ENCODE data around the gene NCAM1.

NCAM1 gene

GRCh38 chr11:113090716-113091480 is 129.7 kb downstream of the NCAM1 start:
- no peak overlapping the region for H3K27ac ChIP-seq (ENCODE audit: low read depth, low read length)
- no peak overlapping the region for H3K4me3 ChIP-seq (ENCODE audit: low read length)
- no peak overlapping the region for H3K9ac ChIP-seq (ENCODE audit: low read depth, low read length)
- peaks cover 17% of the 10 kb centered on the region; the same call in 1 of the 2 replicates for H3K27me3 ChIP-seq (ENCODE audit: insufficient read depth, low read length)
- H3K4me1 ChIP-seq (ENCODE audit: insufficient read depth, low read length), result peaks cover 14% of the 10 kb centered on the region; the same call in 1 of the 2 replicates
- no peaks in the 10 kb centered on the region for H3K36me3 ChIP-seq (ENCODE audit: insufficient read depth, low read length)
- H3K9me3 ChIP-seq (ENCODE audit: insufficient read depth, low read depth, low read length), result no peaks in the 10 kb centered on the region
- 90% methylated on average over 3 of the region's 4 CpGs for WGBS

- Histone ChIP-seq H3K4me1 (ENCODE audit: insufficient read depth, low read length) (peaks cover 14% of the 10 kb centered on the region; the same call in 1 of the 2 replicates), H3K9ac (ENCODE audit: low read depth, low read length) (no peak overlapping the region), H3K9me3 (ENCODE audit: insufficient read depth, low read depth, low read length) (no peaks in the 10 kb centered on the region), H3K4me3 (ENCODE audit: low read length) (no peak overlapping the region), H3K36me3 (ENCODE audit: insufficient read depth, low read length) (no peaks in the 10 kb centered on the region), H3K27ac (ENCODE audit: low read depth, low read length) (no peak overlapping the region), H3K27me3 (ENCODE audit: insufficient read depth, low read length) (peaks cover 11% of the 10 kb centered on the region; the same call in 1 of the 2 replicates)
- WGBS, result 93% methylated on average over 1 of the region's 1 CpG
Measured at GRCh38 chr11:113091481-113091780, 130.2 kb downstream of the NCAM1 start.

GRCh38 chr11:113096648-113097047 is 135.4 kb downstream of the NCAM1 start:
- 67% methylated on average over 1 of the region's 1 CpG for WGBS
- H3K4me1 ChIP-seq (ENCODE audit: insufficient read depth, low read length), result no peaks in the 10 kb centered on the region

GRCh38 chr11:113103932-113104690 is 142.9 kb downstream of the NCAM1 start:
- Histone ChIP-seq H3K9ac (ENCODE audit: low read depth, low read length) (no peak overlapping the region), H3K27ac (ENCODE audit: low read depth, low read length) (no peak overlapping the region), H3K4me3 (ENCODE audit: low read length) (no peak overlapping the region), H3K27me3 (ENCODE audit: insufficient read depth, low read length) (no peaks in the 10 kb centered on the region), H3K36me3 (ENCODE audit: insufficient read depth, low read length) (no peaks in the 10 kb centered on the region), H3K4me1 (ENCODE audit: insufficient read depth, low read length) (peaks cover 5% of the 10 kb centered on the region; the same call in 1 of the 2 replicates), H3K9me3 (ENCODE audit: insufficient read depth, low read depth, low read length) (no peaks in the 10 kb centered on the region)
- WGBS, result 89% methylated on average over 7 of the region's 9 CpGs

More at GRCh38 chr11:113096648-113097047, 135.4 kb downstream of the NCAM1 start:
- H3K27ac ChIP-seq (ENCODE audit: low read depth, low read length), result no peak overlapping the region
- H3K27me3 ChIP-seq (ENCODE audit: insufficient read depth, low read length), result 0 out of 2 replicates have a peak, but pooled peaks cover 1% of the 10 kb centered on the region
- H3K36me3 ChIP-seq (ENCODE audit: insufficient read depth, low read length), result no peaks in the 10 kb centered on the region
- H3K4me3 ChIP-seq (ENCODE audit: low read length), result no peak overlapping the region
- no peak overlapping the region for H3K9ac ChIP-seq (ENCODE audit: low read depth, low read length)
- no peaks in the 10 kb centered on the region for H3K9me3 ChIP-seq (ENCODE audit: insufficient read depth, low read depth, low read length)

GRCh38 chr11:113104691-113105251 is 143.6 kb downstream of the NCAM1 start:
- H3K9me3 ChIP-seq (ENCODE audit: insufficient read depth, low read depth, low read length), result no peaks in the 10 kb centered on the region
- H3K4me1 ChIP-seq (ENCODE audit: insufficient read depth, low read length), result peaks cover 5% of the 10 kb centered on the region; the same call in 1 of the 2 replicates
- no peak overlapping the region for H3K4me3 ChIP-seq (ENCODE audit: low read length)
- H3K36me3 ChIP-seq (ENCODE audit: insufficient read depth, low read length), result no peaks in the 10 kb centered on the region
- no peak overlapping the region for H3K27ac ChIP-seq (ENCODE audit: low read depth, low read length)
- 95% methylated on average over 3 of the region's 4 CpGs for WGBS
- no peaks in the 10 kb centered on the region for H3K27me3 ChIP-seq (ENCODE audit: insufficient read depth, low read length)
- no peak overlapping the region for H3K9ac ChIP-seq (ENCODE audit: low read depth, low read length)

GRCh38 chr11:113105592-113105991 is 144.4 kb downstream of the NCAM1 start:
- H3K27me3 ChIP-seq (ENCODE audit: insufficient read depth, low read length), result no peaks in the 10 kb centered on the region
- peaks cover 5% of the 10 kb centered on the region; the same call in 1 of the 2 replicates for H3K4me1 ChIP-seq (ENCODE audit: insufficient read depth, low read length)
- WGBS, result 88% methylated on average over 1 of the region's 2 CpGs
- no peaks in the 10 kb centered on the region for H3K9me3 ChIP-seq (ENCODE audit: insufficient read depth, low read depth, low read length)
- no peak overlapping the region for H3K9ac ChIP-seq (ENCODE audit: low read depth, low read length)
- no peak overlapping the region for H3K4me3 ChIP-seq (ENCODE audit: low read length)
- H3K27ac ChIP-seq (ENCODE audit: low read depth, low read length), result no peak overlapping the region
- H3K36me3 ChIP-seq (ENCODE audit: insufficient read depth, low read length), result no peaks in the 10 kb centered on the region

- WGBS, result 85% methylated on average over 2 of the region's 2 CpGs
- Histone ChIP-seq H3K27me3 (ENCODE audit: insufficient read depth, low read length) (no peaks in the 10 kb centered on the region), H3K9me3 (ENCODE audit: insufficient read depth, low read depth, low read length) (no peaks in the 10 kb centered on the region), H3K27ac (ENCODE audit: low read depth, low read length) (no peak overlapping the region), H3K4me1 (ENCODE audit: insufficient read depth, low read length) (peaks cover 5% of the 10 kb centered on the region; the same call in 1 of the 2 replicates), H3K36me3 (ENCODE audit: insufficient read depth, low read length) (no peaks in the 10 kb centered on the region), H3K4me3 (ENCODE audit: low read length) (no peak overlapping the region), H3K9ac (ENCODE audit: low read depth, low read length) (no peak overlapping the region)
Measured at GRCh38 chr11:113106507-113106906, 145.3 kb downstream of the NCAM1 start.

- Histone ChIP-seq H3K4me3 (ENCODE audit: low read length) (no peak overlapping the region), H3K36me3 (ENCODE audit: insufficient read depth, low read length) (no peaks in the 10 kb centered on the region), H3K9ac (ENCODE audit: low read depth, low read length) (no peak overlapping the region), H3K9me3 (ENCODE audit: insufficient read depth, low read depth, low read length) (no peaks in the 10 kb centered on the region), H3K27me3 (ENCODE audit: insufficient read depth, low read length) (no peaks in the 10 kb centered on the region), H3K27ac (ENCODE audit: low read depth, low read length) (no peak overlapping the region), H3K4me1 (ENCODE audit: insufficient read depth, low read length) (no peaks in the 10 kb centered on the region)
- WGBS, result 100% methylated on average over 1 of the region's 1 CpG
Measured at GRCh38 chr11:113110046-113110445, 148.8 kb downstream of the NCAM1 start.

- H3K9me3 ChIP-seq (ENCODE audit: insufficient read depth, low read depth, low read length), result no peaks in the 10 kb centered on the region
- H3K27me3 ChIP-seq (ENCODE audit: insufficient read depth, low read length), result no peaks in the 10 kb centered on the region
- no peaks in the 10 kb centered on the region for H3K4me1 ChIP-seq (ENCODE audit: insufficient read depth, low read length)
- H3K4me3 ChIP-seq (ENCODE audit: low read length), result no peak overlapping the region
- 91% methylated on average over 2 of the region's 2 CpGs for WGBS
- H3K9ac ChIP-seq (ENCODE audit: low read depth, low read length), result no peak overlapping the region
- H3K36me3 ChIP-seq (ENCODE audit: insufficient read depth, low read length), result no peaks in the 10 kb centered on the region
- no peak overlapping the region for H3K27ac ChIP-seq (ENCODE audit: low read depth, low read length)
Measured at GRCh38 chr11:113111156-113111555, 149.9 kb downstream of the NCAM1 start.

- H3K27me3 ChIP-seq (ENCODE audit: insufficient read depth, low read length), result no peaks in the 10 kb centered on the region
- no peaks in the 10 kb centered on the region for H3K9me3 ChIP-seq (ENCODE audit: insufficient read depth, low read depth, low read length)
- H3K4me3 ChIP-seq (ENCODE audit: low read length), result no peak overlapping the region
- H3K27ac ChIP-seq (ENCODE audit: low read depth, low read length), result no peak overlapping the region
- no peak overlapping the region for H3K9ac ChIP-seq (ENCODE audit: low read depth, low read length)
- H3K4me1 ChIP-seq (ENCODE audit: insufficient read depth, low read length), result no peaks in the 10 kb centered on the region
- WGBS, result 95% methylated on average over 2 of the region's 3 CpGs
- H3K36me3 ChIP-seq (ENCODE audit: insufficient read depth, low read length), result no peaks in the 10 kb centered on the region
Measured at GRCh38 chr11:113112307-113112706, 151.1 kb downstream of the NCAM1 start.
